ENCODE results near the gene TRIM71.

DNA sequence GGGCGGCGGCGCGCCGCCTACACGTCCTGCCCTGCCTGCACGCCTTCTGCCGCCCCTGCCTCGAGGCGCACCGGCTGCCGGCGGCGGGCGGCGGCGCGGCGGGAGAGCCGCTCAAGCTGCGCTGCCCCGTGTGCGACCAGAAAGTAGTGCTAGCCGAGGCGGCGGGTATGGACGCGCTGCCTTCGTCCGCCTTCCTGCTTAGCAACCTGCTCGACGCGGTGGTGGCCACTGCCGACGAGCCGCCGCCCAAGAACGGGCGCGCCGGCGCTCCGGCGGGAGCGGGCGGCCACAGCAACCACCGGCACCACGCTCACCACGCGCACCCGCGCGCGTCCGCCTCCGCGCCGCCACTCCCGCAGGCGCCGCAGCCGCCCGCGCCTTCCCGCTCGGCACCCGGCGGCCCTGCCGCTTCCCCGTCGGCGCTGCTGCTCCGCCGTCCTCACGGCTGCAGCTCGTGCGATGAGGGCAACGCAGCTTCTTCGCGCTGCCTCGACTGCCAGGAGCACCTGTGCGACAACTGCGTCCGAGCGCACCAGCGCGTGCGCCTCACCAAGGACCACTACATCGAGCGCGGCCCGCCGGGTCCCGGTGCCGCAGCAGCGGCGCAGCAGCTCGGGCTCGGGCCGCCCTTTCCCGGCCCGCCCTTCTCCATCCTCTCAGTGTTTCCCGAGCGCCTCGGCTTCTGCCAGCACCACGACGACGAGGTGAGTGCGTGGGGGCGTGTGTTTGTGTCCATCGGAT lies 602 bp downstream of the TRIM71 start:
- TF ChIP-seq, protein P1, sequence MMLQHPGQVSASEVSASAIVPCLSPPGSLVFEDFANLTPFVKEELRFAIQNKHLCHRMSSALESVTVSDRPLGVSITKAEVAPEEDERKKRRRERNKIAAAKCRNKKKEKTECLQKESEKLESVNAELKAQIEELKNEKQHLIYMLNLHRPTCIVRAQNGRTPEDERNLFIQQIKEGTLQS (CRISPR knock-in tag; conservative IDR thresholded peaks at IDR 0.05): no peak
- no peak for TF ChIP-seq TEAD4 (CRISPR knock-in tag; IDR thresholded peaks at IDR 0.05)
- TF ChIP-seq, protein P2, sequence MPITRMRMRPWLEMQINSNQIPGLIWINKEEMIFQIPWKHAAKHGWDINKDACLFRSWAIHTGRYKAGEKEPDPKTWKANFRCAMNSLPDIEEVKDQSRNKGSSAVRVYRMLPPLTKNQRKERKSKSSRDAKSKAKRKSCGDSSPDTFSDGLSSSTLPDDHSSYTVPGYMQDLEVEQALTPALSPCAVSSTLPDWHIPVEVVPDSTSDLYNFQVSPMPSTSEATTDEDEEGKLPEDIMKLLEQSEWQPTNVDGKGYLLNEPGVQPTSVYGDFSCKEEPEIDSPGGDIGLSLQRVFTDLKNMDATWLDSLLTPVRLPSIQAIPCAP (CRISPR knock-in tag; IDR thresholded peaks at IDR 0.05): no peak; the same call in 1 of the 2 replicates
- TF ChIP-seq ESRRA (CRISPR knock-in tag; IDR thresholded peaks at IDR 0.05; ENCODE audit: borderline replicate concordance): 0 out of 2 replicates have a peak, but pooled peaks have one; percentile 49
- TF ChIP-seq, protein P3, sequence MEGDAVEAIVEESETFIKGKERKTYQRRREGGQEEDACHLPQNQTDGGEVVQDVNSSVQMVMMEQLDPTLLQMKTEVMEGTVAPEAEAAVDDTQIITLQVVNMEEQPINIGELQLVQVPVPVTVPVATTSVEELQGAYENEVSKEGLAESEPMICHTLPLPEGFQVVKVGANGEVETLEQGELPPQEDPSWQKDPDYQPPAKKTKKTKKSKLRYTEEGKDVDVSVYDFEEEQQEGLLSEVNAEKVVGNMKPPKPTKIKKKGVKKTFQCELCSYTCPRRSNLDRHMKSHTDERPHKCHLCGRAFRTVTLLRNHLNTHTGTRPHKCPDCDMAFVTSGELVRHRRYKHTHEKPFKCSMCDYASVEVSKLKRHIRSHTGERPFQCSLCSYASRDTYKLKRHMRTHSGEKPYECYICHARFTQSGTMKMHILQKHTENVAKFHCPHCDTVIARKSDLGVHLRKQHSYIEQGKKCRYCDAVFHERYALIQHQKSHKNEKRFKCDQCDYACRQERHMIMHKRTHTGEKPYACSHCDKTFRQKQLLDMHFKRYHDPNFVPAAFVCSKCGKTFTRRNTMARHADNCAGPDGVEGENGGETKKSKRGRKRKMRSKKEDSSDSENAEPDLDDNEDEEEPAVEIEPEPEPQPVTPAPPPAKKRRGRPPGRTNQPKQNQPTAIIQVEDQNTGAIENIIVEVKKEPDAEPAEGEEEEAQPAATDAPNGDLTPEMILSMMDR (IDR thresholded peaks at IDR 0.05): no peak
- TF ChIP-seq MXD4 (CRISPR knock-in tag; IDR thresholded peaks at IDR 0.05; ENCODE audit: borderline replicate concordance): no peak
- no peak for TF ChIP-seq NR1H2 (CRISPR knock-in tag; IDR thresholded peaks at IDR 0.05)
- TF ChIP-seq ZNF121 (CRISPR knock-in tag; IDR thresholded peaks at IDR 0.05): no peak
- no peak for TF ChIP-seq ZNF219 (CRISPR knock-in tag; IDR thresholded peaks at IDR 0.05; ENCODE audit: borderline replicate concordance)
- no peak for TF ChIP-seq ZNF263 (CRISPR knock-in tag; IDR thresholded peaks at IDR 0.05; ENCODE audit: low read depth)
- 0 out of 2 replicates have a peak, but pooled peaks have one; percentile 25 for TF ChIP-seq NFYB (CRISPR knock-in tag; conservative IDR thresholded peaks at IDR 0.05; ENCODE audit: low read depth)
- no peak for TF ChIP-seq RORB (CRISPR knock-in tag; IDR thresholded peaks at IDR 0.05)
- TF ChIP-seq, protein P4, sequence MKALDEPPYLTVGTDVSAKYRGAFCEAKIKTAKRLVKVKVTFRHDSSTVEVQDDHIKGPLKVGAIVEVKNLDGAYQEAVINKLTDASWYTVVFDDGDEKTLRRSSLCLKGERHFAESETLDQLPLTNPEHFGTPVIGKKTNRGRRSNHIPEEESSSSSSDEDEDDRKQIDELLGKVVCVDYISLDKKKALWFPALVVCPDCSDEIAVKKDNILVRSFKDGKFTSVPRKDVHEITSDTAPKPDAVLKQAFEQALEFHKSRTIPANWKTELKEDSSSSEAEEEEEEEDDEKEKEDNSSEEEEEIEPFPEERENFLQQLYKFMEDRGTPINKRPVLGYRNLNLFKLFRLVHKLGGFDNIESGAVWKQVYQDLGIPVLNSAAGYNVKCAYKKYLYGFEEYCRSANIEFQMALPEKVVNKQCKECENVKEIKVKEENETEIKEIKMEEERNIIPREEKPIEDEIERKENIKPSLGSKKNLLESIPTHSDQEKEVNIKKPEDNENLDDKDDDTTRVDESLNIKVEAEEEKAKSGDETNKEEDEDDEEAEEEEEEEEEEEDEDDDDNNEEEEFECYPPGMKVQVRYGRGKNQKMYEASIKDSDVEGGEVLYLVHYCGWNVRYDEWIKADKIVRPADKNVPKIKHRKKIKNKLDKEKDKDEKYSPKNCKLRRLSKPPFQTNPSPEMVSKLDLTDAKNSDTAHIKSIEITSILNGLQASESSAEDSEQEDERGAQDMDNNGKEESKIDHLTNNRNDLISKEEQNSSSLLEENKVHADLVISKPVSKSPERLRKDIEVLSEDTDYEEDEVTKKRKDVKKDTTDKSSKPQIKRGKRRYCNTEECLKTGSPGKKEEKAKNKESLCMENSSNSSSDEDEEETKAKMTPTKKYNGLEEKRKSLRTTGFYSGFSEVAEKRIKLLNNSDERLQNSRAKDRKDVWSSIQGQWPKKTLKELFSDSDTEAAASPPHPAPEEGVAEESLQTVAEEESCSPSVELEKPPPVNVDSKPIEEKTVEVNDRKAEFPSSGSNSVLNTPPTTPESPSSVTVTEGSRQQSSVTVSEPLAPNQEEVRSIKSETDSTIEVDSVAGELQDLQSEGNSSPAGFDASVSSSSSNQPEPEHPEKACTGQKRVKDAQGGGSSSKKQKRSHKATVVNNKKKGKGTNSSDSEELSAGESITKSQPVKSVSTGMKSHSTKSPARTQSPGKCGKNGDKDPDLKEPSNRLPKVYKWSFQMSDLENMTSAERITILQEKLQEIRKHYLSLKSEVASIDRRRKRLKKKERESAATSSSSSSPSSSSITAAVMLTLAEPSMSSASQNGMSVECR (CRISPR knock-in tag; IDR thresholded peaks at IDR 0.05; ENCODE audit: borderline replicate concordance): peak; percentile 42; the same call in 1 of the 2 replicates
- TF ChIP-seq, protein P5, sequence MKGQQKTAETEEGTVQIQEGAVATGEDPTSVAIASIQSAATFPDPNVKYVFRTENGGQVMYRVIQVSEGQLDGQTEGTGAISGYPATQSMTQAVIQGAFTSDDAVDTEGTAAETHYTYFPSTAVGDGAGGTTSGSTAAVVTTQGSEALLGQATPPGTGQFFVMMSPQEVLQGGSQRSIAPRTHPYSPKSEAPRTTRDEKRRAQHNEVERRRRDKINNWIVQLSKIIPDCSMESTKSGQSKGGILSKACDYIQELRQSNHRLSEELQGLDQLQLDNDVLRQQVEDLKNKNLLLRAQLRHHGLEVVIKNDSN (CRISPR knock-in tag; IDR thresholded peaks at IDR 0.05): no peak
